A549 (cell line): ENCODE measurements around the gene RAET1L.

Experiments
- CTCF ChIP-seq: fragments of >200 bp; sonication (Bioruptor Twin); formaldehyde crosslinking; IDR thresholded peaks from 3 replicates; pipeline ENCODE4 v1.5.1; 2016
- EP300 ChIP-seq, 2 experiments: fragments of >200 bp; sonication (Bioruptor Twin); formaldehyde crosslinking; IDR thresholded peaks; 2 replicates in 1 of 2; 3 replicates in 1 of 2; pipeline ENCODE4 v1.6.1; 2016 to 2017
- HOXB5 ChIP-seq: fragments of 250-450 bp; sonication (Bioruptor Pico); IDR thresholded peaks from 2 replicates; pipeline ENCODE4 v1.5.0; 2020; ENCODE audit warnings: mild to moderate bottlenecking, moderate library complexity
- RCOR1 ChIP-seq: fragments of 150-350 bp; IDR thresholded peaks from 2 replicates; pipeline ENCODE4 v1.6.1; 2014; ENCODE audit warnings: antibody characterized with exemption, low read length, low read depth
- RFX5 ChIP-seq: fragments of 450-650 bp; IDR thresholded peaks from 2 replicates; pipeline ENCODE4 v1.7.1; 2014; ENCODE audit warnings: antibody characterized with exemption, mild to moderate bottlenecking, moderate library complexity

GRCh38 chr6:150053450-150053849 lies 28.1 kb upstream of the RAET1L start:
- TF ChIP-seq RCOR1 (no peak), CTCF (no peak), RFX5 (no peak), EP300 (IDR thresholded peaks at IDR 0.05) (no peak), HOXB5 (CRISPR knock-in tag) (no peak)
